Measurements from ENCODE around the gene SPEM1.
A peak's percentile ranks its signal among the peaks of the same experiment; 100 is the strongest.

SPEM1 gene

GRCh38 chr17:7421186-7421585, 1.1 kb downstream of the SPEM1 start:
- no peak for DNase-seq (ENCODE audit: low read depth)

- no peak for DNase-seq (ENCODE audit: low read depth)
Measured at GRCh38 chr17:7423679-7424078, 3.6 kb downstream of the SPEM1 start.

- no peak for DNase-seq (ENCODE audit: low read depth)
Measured at GRCh38 chr17:7425316-7425715, 5.2 kb downstream of the SPEM1 start, which contains the start of gene SPEM2. Gene SPEM2 (plus strand): TSS chr17:7425616. CDS start chr17:7425689, 73 bp downstream.

- DNase-seq (ENCODE audit: low read depth) = no peak
Measured at GRCh38 chr17:7425756-7426155, 5.6 kb downstream of the SPEM1 start.

- no peak for DNase-seq (ENCODE audit: low read depth)
Measured at GRCh38 chr17:7426203-7426863, 6.2 kb downstream of the SPEM1 start.

- no peak for DNase-seq (ENCODE audit: low read depth)
Measured at GRCh38 chr17:7426896-7427489, 6.9 kb downstream of the SPEM1 start.

- DNase-seq (ENCODE audit: low read depth) = no peak
Measured at GRCh38 chr17:7427549-7427948, 7.4 kb downstream of the SPEM1 start.

GRCh38 chr17:7428557-7428956, 8.4 kb downstream of the SPEM1 start, which contains the start of gene SPEM3:
Gene SPEM3 (plus strand): TSS chr17:7428857. CDS start chr17:7428903, 46 bp downstream.
- DNase-seq (ENCODE audit: low read depth) = no peak

- DNase-seq (ENCODE audit: low read depth) = no peak
Measured at GRCh38 chr17:7429722-7430121, 9.6 kb downstream of the SPEM1 start.

GRCh38 chr17:7431231-7431630, 11.1 kb downstream of the SPEM1 start:
- peak; percentile 50 for DNase-seq (ENCODE audit: low read depth)

GRCh38 chr17:7432296-7432695, 12.2 kb downstream of the SPEM1 start:
- DNase-seq (ENCODE audit: low read depth) = no peak

GRCh38 chr17:7435676-7436555, 15.8 kb downstream of the SPEM1 start:
- no peak for DNase-seq (ENCODE audit: low read depth)

GRCh38 chr17:7436556-7437368, 16.6 kb downstream of the SPEM1 start:
- DNase-seq (ENCODE audit: low read depth) = peak; percentile 70

- DNase-seq (ENCODE audit: low read depth) = no peak
Measured at GRCh38 chr17:7437369-7437863, 17.3 kb downstream of the SPEM1 start.

- DNase-seq (ENCODE audit: low read depth) = no peak
Measured at GRCh38 chr17:7437950-7438614, 18.0 kb downstream of the SPEM1 start.

- no peak for DNase-seq (ENCODE audit: low read depth)
Measured at GRCh38 chr17:7438656-7439460, 18.7 kb downstream of the SPEM1 start.

GRCh38 chr17:7439462-7440112, 19.5 kb downstream of the SPEM1 start, which contains the start of gene FGF11:
Gene FGF11 (plus strand): TSS chr17:7439512. CDS start chr17:7439621, 109 bp downstream.
- DNase-seq (ENCODE audit: low read depth) = no peak

GRCh38 chr17:7440113-7440833, 20.1 kb downstream of the SPEM1 start:
- DNase-seq (ENCODE audit: low read depth) = no peak

GRCh38 chr17:7440834-7441195, 20.7 kb downstream of the SPEM1 start:
- peak; percentile 44 for DNase-seq (ENCODE audit: low read depth)
